Kidney epithelial cell (primary cell): ENCODE measurements around the gene SMCO2. TPM values are rescaled to one million over a fixed set of nuclear protein-coding genes. Genes with fewer than 3 reads are reported as not detected.

Experiments
- DNase-seq: peaks from one replicate; pipeline ENCODE4 v3.0.0-alpha.2; 2010; ENCODE audit warnings: low read depth
- H3K27me3 ChIP-seq: 2 replicates; pipeline ENCODE4 v1.6.0; 2011; ENCODE audit warnings: low read length; ENCODE audit not compliant: control insufficient read depth, insufficient read depth
- H3K36me3 ChIP-seq: 2 replicates; pipeline ENCODE4 v1.5.1; 2011; ENCODE audit warnings: low read length; ENCODE audit not compliant: control insufficient read depth, insufficient read depth
- H3K4me3 ChIP-seq: 2 replicates; pipeline ENCODE4 v1.5.1; 2011; ENCODE audit warnings: low read depth, mild to moderate bottlenecking, control low read depth, low read length
- total RNA-seq: library from RNA; depleted of rRNA; stranded (reverse); fragments of >200 nt; gene quantifications from 2 replicates; pipeline ENCODE4 v1.2.3, GENCODE V29; 2015
- TF ChIP-seq, protein P1 (sequence below): IDR thresholded peaks from 2 replicates; pipeline ENCODE4 v1.5.1; 2011; ENCODE audit warnings: mild to moderate bottlenecking, moderate library complexity, low read length, control low read depth, inconsistent platforms; ENCODE audit not compliant: insufficient read depth, poor library complexity, severe bottlenecking

Gene SMCO2
- total RNA-seq, 1 donor from 2014 or later, result 0.58 TPM

DNA sequence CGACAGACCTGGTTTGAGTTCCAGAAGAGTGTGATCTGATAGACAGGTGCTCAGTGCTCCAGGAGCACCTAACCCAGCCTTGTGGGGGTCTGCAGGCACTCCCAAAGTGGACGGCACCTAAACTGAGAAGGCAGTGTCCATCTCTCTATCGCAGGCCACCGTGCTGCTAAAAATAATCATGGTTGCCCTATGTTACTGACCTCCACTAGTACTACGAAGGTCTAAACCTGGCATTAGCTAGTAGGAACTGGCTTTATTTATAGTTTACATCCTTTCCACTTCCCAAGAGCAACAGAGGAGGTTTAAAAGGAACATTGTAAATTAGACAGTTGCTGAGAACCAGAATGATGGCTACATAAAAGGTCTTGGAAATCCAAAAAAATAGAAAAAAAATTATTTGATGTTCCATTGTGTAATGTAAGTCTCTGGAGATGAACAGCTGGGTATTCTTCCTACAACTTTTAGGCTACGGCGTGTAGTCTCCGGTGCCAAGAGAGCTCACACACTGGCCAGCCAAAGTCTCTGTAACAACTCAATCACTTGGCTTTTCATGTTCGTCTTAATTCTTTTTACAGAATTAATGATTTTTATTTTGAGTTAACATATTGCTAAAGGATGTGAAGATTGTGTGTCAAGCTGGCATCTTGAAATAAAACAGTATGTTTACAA, 104.8 kb downstream of the SMCO2 start:
- no peak overlapping the region for H3K4me3 ChIP-seq
- TF ChIP-seq, protein P1, sequence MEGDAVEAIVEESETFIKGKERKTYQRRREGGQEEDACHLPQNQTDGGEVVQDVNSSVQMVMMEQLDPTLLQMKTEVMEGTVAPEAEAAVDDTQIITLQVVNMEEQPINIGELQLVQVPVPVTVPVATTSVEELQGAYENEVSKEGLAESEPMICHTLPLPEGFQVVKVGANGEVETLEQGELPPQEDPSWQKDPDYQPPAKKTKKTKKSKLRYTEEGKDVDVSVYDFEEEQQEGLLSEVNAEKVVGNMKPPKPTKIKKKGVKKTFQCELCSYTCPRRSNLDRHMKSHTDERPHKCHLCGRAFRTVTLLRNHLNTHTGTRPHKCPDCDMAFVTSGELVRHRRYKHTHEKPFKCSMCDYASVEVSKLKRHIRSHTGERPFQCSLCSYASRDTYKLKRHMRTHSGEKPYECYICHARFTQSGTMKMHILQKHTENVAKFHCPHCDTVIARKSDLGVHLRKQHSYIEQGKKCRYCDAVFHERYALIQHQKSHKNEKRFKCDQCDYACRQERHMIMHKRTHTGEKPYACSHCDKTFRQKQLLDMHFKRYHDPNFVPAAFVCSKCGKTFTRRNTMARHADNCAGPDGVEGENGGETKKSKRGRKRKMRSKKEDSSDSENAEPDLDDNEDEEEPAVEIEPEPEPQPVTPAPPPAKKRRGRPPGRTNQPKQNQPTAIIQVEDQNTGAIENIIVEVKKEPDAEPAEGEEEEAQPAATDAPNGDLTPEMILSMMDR, result no peak
- DNase-seq, result no peak
- no peaks in the 10 kb centered on the region for H3K36me3 ChIP-seq
- H3K27me3 ChIP-seq, result no peaks in the 10 kb centered on the region

Other genes with a start within 250 kb of the SMCO2 start
- gene STK38L, start 202.4 kb upstream of the SMCO2 start, total RNA-seq, result 20.3 and 28.0 TPM in 2 replicates
- gene BMAL2, start 113.9 kb upstream of the SMCO2 start, total RNA-seq, result 28.4 and 31.3 TPM in 2 replicates
- 111 and 119 TPM in 2 replicates for gene PPFIBP1, start 77.5 kb downstream of the SMCO2 start, total RNA-seq
- 1.3 and 1.9 TPM in 2 replicates for gene REP15, start 249.7 kb downstream of the SMCO2 start, total RNA-seq